ACHN (cell line): ENCODE measurements around the gene TNPO2.
"Not testable (repeated sequence)": the region's sequence is repeated elsewhere in the genome, so short reads cannot be mapped to it uniquely, and the experiment has no call there.

Experiments
- DNase-seq: peaks from one replicate; pipeline ENCODE4 v3.0.0-alpha.2; 2015
- in situ Hi-C: cut with HindIII; loops from 2 replicates; pipeline ENCODE4 v1.10.0; 2017; ENCODE audit warnings: low sequenced_read_pairs, low pct_ligation_motif_present, low pct_unique_long_range_greater_than_20kb

The TNPO2 gene

GRCh38 chr19:12715102-12715501, 8.6 kb downstream of the TNPO2 start:
- DNase-seq: no peak
- in situ Hi-C loops: no loop called here

- in situ Hi-C loops, DNase-seq: not testable (repeated sequence)
Measured at GRCh38 chr19:12713304-12713703, 10.4 kb downstream of the TNPO2 start.

- in situ Hi-C loops: not testable (repeated sequence)
Measured at GRCh38 chr19:12712077-12712476, 11.7 kb downstream of the TNPO2 start.

GRCh38 chr19:12711187-12711586, 12.5 kb downstream of the TNPO2 start:
- in situ Hi-C loops: no loop called here
- DNase-seq: no peak

More at GRCh38 chr19:12712077-12712476, 11.7 kb downstream of the TNPO2 start:
- not testable (repeated sequence) for DNase-seq

GRCh38 chr19:12708641-12709040, 15.1 kb downstream of the TNPO2 start:
- in situ Hi-C loops: no loop called here
- no peak for DNase-seq

GRCh38 chr19:12706332-12706718, 17.4 kb downstream of the TNPO2 start:
- DNase-seq: no peak
- in situ Hi-C loops: no loop called here

- in situ Hi-C loops: no loop called here
- no peak for DNase-seq
Measured at GRCh38 chr19:12705654-12706331, 17.9 kb downstream of the TNPO2 start.

- in situ Hi-C loops: no loop called here
Measured at GRCh38 chr19:12705169-12705568, 18.6 kb downstream of the TNPO2 start.

GRCh38 chr19:12703046-12703445, 20.7 kb downstream of the TNPO2 start:
- peak; percentile 66 for DNase-seq
- in situ Hi-C loops: no loop called here

More at GRCh38 chr19:12705169-12705568, 18.6 kb downstream of the TNPO2 start:
- DNase-seq: no peak

GRCh38 chr19:12701596-12702282, 22.0 kb downstream of the TNPO2 start:
- in situ Hi-C loops: no loop called here
- DNase-seq: no peak

- in situ Hi-C loops: no loop called here
- no peak for DNase-seq
Measured at GRCh38 chr19:12698138-12698537, 25.6 kb downstream of the TNPO2 start.

GRCh38 chr19:12697425-12697824, 26.3 kb downstream of the TNPO2 start:
- DNase-seq, in situ Hi-C loops: not testable (repeated sequence)

GRCh38 chr19:12696366-12697335, 27.1 kb downstream of the TNPO2 start, which contains the start of gene FBXW9:
FBXW9 (minus strand) TSS chr19:12696631; CDS start chr19:12696581, 50 bp downstream.
- DNase-seq: peak; percentile 92
- in situ Hi-C loops: no loop called here

- in situ Hi-C loops: no loop called here
- peak; percentile 6 for DNase-seq
Measured at GRCh38 chr19:12695997-12696365, 27.8 kb downstream of the TNPO2 start.

- in situ Hi-C loops: no loop called here
- DNase-seq: no peak
Measured at GRCh38 chr19:12695514-12695913, 28.2 kb downstream of the TNPO2 start.

- in situ Hi-C loops: no loop called here
- no peak for DNase-seq
Measured at GRCh38 chr19:12695096-12695495, 28.6 kb downstream of the TNPO2 start.

GRCh38 chr19:12694641-12695040, 29.1 kb downstream of the TNPO2 start:
- in situ Hi-C loops: no loop called here
- DNase-seq: no peak

- DNase-seq: no peak
- in situ Hi-C loops: no loop called here
Measured at GRCh38 chr19:12692960-12693359, 30.8 kb downstream of the TNPO2 start.
